Keratinocyte (primary cell): Measurements from ENCODE around the gene MAPK7.

Experiments
- EZH2 ChIP-seq: IDR thresholded peaks from one replicate; pipeline ENCODE4 v1.6.1; 2012; ENCODE audit warnings: inconsistent platforms, mild to moderate bottlenecking, low read length, moderate library complexity
- TF ChIP-seq, protein P1 (sequence below), 3 experiments: IDR thresholded peaks in 1 of 3; conservative IDR thresholded peaks in 1 of 3; optimal IDR thresholded peaks in 1 of 3; 2 replicates in 2 of 3; 3 replicates in 1 of 3; pipeline versions ENCODE3 to v1.5.1; 2011; ENCODE audit warnings: low read length in 3 of 3, mild to moderate bottlenecking in 3 of 3, moderate library complexity in 2 of 3, control low read depth in 1 of 3, inconsistent platforms in 1 of 3; ENCODE audit not compliant: insufficient read depth in 2 of 3; ENCODE audit errors: extremely low read depth in 1 of 3

GRCh38 chr17:19339341-19339815 lies 38.9 kb upstream of the MAPK7 start:
- TF ChIP-seq, protein P1, sequence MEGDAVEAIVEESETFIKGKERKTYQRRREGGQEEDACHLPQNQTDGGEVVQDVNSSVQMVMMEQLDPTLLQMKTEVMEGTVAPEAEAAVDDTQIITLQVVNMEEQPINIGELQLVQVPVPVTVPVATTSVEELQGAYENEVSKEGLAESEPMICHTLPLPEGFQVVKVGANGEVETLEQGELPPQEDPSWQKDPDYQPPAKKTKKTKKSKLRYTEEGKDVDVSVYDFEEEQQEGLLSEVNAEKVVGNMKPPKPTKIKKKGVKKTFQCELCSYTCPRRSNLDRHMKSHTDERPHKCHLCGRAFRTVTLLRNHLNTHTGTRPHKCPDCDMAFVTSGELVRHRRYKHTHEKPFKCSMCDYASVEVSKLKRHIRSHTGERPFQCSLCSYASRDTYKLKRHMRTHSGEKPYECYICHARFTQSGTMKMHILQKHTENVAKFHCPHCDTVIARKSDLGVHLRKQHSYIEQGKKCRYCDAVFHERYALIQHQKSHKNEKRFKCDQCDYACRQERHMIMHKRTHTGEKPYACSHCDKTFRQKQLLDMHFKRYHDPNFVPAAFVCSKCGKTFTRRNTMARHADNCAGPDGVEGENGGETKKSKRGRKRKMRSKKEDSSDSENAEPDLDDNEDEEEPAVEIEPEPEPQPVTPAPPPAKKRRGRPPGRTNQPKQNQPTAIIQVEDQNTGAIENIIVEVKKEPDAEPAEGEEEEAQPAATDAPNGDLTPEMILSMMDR (optimal IDR thresholded peaks at IDR 0.05 in 1 of 3, IDR thresholded peaks at IDR 0.05 in 1 of 3, conservative IDR thresholded peaks at IDR 0.05 in 1 of 3; ENCODE audit: extremely low read depth in 1 of 3, insufficient read depth in 2 of 3, low read length in 3 of 3), result no peak
- TF ChIP-seq EZH2, result no peak
